ENCODE measurements around the gene ZNF618. TPM values are rescaled to one million over a fixed set of nuclear protein-coding genes. Genes with fewer than 3 reads are reported as not detected.
"Not testable (repeated sequence)": the region's sequence is repeated elsewhere in the genome, so short reads cannot be mapped to it uniquely, and the experiment has no call there.

The ZNF618 gene
- polyA plus RNA-seq, 3 donors = 42.8 to 47.0 (median 46.5) TPM

DNA sequence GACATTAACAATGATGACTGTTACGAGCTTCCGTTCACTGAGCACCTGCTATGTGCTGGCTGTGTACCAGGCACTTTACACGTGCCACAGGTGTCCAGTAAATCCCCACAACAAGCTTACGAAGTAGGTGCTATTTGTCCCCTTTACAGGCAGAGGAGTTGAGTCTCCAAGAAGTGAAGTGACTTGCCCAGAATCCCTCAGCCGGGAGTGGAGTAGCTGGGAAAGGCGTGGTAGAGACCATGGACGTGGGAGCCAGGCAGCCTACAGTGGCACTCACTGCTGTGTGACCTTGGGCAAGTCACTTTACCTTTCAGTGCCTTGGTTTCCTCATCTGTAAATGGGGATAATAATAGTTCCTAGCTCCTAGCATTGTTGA is 202.7 kb downstream of the ZNF618 start:
- DNase-seq (ENCODE audit: extremely low read depth in 1 of 11, low read depth in 9 of 11, low spot score in 4 of 11) = no peak

- no peak for DNase-seq (ENCODE audit: extremely low read depth in 1 of 11, low read depth in 9 of 11, low spot score in 4 of 11)
These were observed 204.2 kb downstream of the ZNF618 start for GRCh38 chr9:114080195-114080772.

DNA sequence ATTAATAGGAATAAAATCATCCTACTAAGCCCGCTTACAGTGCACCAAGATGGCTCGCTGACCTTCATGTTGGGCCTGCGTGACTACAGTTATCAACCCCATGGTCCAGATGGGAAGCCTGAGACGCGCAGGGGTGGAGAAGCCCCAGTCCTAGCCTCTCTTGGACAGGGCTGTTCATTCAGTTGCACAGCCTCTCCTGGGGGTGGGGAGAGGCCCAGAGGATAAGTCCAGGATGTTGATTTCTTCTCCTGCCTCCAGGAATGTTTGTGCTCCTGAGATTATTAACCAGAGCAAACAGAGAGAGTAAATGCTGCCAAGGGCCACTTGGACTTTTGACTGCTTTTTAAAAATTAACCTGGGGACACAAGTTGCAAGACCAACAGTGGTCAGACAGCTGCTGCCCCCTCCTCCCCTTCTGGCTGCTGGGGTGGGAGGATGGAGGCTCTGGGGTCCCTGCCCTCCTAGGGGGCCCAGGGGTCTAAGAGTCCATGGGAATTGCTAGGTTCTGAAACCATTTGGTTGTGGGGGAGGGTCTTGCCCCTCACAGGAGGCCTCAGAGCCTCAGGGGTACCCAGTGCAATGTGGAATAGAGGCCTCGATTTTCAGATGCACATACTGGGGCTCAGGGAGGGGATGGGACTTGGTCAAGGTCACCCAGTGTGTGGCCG is 204.8 kb downstream of the ZNF618 start:
- peak in 5 of 11 donors; percentile 41 to 86 (median 61) for DNase-seq (ENCODE audit: extremely low read depth in 1 of 11, low read depth in 9 of 11, low spot score in 4 of 11)

DNA sequence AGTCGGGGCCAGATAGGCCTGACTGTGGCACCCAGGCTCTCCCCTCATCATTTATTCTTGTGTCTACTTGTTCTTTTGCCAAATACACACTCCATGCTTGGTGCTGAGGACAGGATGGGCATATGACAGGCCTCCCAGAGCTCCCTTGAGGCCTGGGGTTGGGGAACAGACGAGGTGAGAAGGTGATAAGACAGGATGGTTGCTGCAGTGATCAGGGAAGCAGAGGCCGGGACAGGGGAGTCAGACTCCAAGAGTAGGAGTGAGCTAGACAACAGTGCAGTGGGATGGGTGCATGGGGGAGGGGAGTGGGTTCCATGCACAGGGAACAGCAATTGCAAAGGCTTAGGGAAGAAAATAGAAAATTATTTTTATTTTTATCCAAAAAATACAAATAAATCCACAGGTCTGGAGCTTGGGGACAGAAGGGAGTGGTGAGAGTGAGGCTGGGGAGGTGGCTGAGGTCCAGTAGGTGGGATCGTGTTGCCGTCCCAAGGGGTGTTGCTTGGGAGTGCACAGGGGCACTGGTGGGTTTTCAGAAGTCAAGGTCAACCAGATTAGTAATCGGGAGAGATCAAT is 205.4 kb downstream of the ZNF618 start:
- DNase-seq (ENCODE audit: extremely low read depth in 1 of 11, low read depth in 9 of 11, low spot score in 4 of 11) = no peak

DNA sequence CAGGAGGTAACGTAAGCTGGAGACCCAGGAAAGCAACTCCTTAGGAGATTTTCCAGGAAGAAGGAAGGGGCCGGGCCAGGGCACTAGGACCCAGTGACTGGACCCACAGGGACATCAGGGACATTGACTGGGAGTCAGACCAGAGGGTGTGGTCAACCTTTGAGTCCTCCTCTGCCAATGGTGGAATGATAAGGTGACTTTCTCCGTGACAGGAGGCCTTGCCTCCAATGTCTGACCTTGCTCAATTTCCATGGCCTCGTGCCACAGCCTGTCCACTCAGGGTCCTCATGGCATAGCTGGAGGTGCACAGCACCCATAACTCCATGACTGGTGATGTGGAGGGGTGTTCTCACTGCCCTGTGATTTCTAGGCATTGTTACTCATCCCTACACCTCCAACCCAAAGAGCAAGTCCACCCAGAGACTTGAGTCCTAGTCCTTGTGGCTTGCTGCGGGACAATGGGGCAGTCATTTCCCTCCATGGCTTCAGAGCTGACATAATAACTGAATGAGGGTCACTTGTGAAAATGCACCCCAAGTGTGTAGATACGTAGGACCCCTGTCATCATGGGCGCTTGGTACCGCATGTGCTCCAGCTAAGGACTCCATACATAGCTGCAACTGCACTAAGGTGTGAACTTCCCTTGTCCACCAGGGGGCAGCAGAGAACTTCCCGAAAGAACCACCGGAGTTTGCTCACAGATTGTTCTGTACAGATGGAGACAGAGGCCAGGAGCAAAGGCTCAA is 206.1 kb downstream of the ZNF618 start:
- DNase-seq (ENCODE audit: extremely low read depth in 1 of 11, low read depth in 9 of 11, low spot score in 4 of 11) = peak; percentile 77 to 95 (median 88)

DNA sequence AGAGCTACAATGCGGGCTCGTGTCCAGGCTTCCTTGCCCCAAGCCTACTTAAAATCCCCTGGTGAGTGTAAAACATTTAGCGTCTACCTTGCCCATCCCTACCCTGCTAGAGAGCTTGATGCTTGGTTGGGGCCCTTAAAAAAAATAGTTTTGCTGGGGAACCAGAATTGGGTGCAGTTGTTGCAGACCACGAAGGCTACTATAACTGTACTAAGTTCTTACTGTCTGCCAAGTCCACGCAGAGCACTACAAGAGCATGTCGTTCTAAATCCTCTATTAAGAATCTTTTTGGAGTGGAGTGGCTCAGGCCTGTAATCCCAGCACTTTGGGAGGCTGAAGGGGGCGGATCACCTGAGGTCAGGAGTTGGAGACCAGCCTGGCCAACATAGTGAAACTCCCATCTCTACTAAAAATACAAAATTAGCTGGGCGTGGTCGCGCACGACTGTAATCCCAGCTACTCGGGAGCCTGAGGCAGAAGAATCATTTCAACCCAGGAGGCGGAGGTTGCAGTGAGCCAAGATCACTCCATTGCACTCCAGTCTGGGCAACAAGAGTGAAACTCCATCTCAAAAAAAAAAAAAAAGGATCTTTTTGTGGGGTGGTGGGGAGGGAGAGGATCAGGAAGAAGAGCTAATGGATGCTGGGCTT is 206.8 kb downstream of the ZNF618 start:
- DNase-seq (ENCODE audit: extremely low read depth in 1 of 11, low read depth in 9 of 11, low spot score in 4 of 11) = not testable (repeated sequence)

- no peak for DNase-seq (ENCODE audit: extremely low read depth in 1 of 11, low read depth in 9 of 11, low spot score in 4 of 11)
These were observed 207.6 kb downstream of the ZNF618 start for GRCh38 chr9:114083666-114084065.

DNA sequence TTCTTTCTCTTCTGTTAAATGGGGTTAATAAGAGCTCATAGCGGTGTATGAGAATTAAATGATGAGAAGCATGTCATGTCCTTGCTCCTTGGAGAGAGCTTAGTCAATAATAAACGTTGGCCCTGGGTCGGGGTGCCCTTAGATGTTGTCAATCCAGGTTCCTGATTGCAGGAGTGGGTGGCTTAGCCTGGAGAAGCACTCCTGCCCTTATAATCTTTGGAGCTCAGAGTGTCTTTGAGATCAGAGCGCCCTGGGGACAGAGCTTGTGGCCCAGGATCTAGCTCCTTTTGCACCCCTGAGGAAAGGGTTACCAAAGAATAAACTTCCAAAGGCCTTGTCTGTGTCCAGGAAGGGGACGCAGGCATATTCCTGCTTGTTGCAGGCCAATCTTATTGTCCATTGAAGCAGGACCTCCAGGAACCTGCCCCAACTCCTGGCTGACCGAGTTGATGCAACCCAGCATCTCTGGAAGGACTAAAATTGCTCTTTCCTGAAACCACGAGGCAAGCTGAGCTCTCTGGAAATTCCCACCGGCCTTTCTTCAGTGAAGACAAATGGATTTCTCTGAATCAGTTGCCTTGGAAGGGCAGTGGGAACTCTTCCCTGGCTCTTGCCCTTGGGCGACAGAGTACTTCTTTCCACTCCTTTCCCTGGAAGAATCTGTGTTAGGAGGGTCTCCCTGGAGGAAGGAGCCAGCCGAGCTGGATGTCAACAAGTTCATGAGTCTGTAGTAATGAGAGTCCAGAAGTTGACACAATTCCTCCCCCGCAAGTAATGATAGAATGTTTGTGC is 208.4 kb downstream of the ZNF618 start:
- no peak for DNase-seq (ENCODE audit: extremely low read depth in 1 of 11, low read depth in 9 of 11, low spot score in 4 of 11)

- no peak for DNase-seq (ENCODE audit: extremely low read depth in 1 of 11, low read depth in 9 of 11, low spot score in 4 of 11)
These were observed 209.3 kb downstream of the ZNF618 start for GRCh38 chr9:114085387-114085789.

- DNase-seq (ENCODE audit: extremely low read depth in 1 of 11, low read depth in 9 of 11, low spot score in 4 of 11) = no peak
These were observed 209.9 kb downstream of the ZNF618 start for GRCh38 chr9:114086009-114086408.

GRCh38 chr9:114086607-114087006 is 210.5 kb downstream of the ZNF618 start:
- DNase-seq (ENCODE audit: extremely low read depth in 1 of 11, low read depth in 9 of 11, low spot score in 4 of 11) = no peak

GRCh38 chr9:114087721-114088120 is 211.6 kb downstream of the ZNF618 start:
- DNase-seq (ENCODE audit: extremely low read depth in 1 of 11, low read depth in 9 of 11, low spot score in 4 of 11) = no peak

DNA sequence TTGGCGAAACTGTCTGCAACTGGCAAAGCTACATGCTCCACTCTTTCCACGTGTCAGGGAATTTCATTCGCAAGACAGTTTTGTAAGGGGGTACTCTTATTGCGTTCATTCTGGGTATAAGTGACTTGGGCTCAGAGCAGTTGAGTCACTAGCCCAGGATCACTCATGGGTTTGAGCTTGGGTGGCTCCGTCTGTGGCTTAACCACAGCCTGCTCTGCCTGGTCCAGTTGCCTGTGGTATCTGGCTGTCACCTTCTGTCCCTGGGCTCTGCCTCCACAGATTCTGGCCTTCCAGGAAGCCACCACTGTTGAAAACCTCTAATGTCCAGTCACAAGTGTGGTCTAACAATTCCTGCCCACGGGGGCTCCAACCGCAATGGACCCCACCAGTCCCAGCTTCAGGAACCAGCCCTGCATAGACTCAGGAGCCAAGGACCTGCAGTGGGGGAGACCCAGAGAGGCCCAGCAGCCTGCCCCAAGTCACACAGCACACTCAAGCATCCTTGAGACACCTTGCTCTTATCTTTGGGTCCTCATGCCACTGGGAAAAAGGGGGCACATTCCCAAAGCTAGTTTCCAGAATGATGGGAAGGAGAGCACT is 212.6 kb downstream of the ZNF618 start:
- DNase-seq (ENCODE audit: extremely low read depth in 1 of 11, low read depth in 9 of 11, low spot score in 4 of 11) = no peak

GRCh38 chr9:114089206-114089840 is 213.2 kb downstream of the ZNF618 start:
- no peak for DNase-seq (ENCODE audit: extremely low read depth in 1 of 11, low read depth in 9 of 11, low spot score in 4 of 11)

DNA sequence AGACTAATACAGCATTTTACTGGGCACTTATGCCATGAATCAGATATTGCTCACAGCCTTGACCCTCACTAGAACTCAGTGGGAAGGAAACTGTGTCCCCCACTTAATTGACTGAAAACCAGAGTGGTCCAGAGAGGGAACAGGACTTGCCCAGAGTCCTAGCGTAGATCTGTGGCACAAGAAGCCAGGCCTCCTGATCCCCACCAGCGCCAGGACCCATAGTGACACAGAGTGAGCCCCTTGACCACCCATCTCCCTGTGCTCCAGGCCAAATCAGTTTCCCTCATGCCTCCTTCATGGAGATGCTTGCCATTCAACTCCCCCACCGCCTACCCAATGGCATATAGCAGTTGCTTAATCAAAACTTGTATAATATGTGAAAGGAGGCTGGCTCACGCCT is 214.7 kb downstream of the ZNF618 start:
- DNase-seq (ENCODE audit: extremely low read depth in 1 of 11, low read depth in 9 of 11, low spot score in 4 of 11) = no peak

GRCh38 chr9:114091711-114092110 is 215.6 kb downstream of the ZNF618 start:
- DNase-seq (ENCODE audit: extremely low read depth in 1 of 11, low read depth in 9 of 11, low spot score in 4 of 11) = no peak

GRCh38 chr9:114092336-114092735 is 216.2 kb downstream of the ZNF618 start:
- no peak for DNase-seq (ENCODE audit: extremely low read depth in 1 of 11, low read depth in 9 of 11, low spot score in 4 of 11)

- no peak for DNase-seq (ENCODE audit: extremely low read depth in 1 of 11, low read depth in 9 of 11, low spot score in 4 of 11)
These were observed 216.9 kb downstream of the ZNF618 start for GRCh38 chr9:114093031-114093471.
